Right ventricle myocardium inferior (tissue), 1 donor: ENCODE results near the gene BRIP1. TPM values are rescaled to one million over a fixed set of nuclear protein-coding genes. Genes with fewer than 3 reads are reported as not detected.

ENCODE experiments used
- ATAC-seq: fragments of 200-7000 bp; cut with Tn5 transposase; one replicate; pipeline ENCODE4 v1.9.1; 2020; ENCODE audit warnings: mild to moderate bottlenecking, moderate library complexity
- DNase-seq: peaks from one replicate; pipeline ENCODE4 v3.0.0; 2021; ENCODE audit errors: missing footprints
- intact Hi-C: fragments of 100-400 bp; cut with DNase I; formaldehyde crosslinking; loops from one replicate; pipeline ENCODE4 v1.11.0; 2022
- total RNA-seq: library from RNA; stranded (reverse); fragmentation: NEBNext Ultra II Directional; extraction: Animal tissue kit (Norgen Biotek cat#: 25700); gene quantifications from one replicate; pipeline ENCODE4 v1.2.1, GENCODE V29; 2021
- donor health status: DM: no; HTN: yes; CAD: no; lungs with severe emphysema.

The BRIP1 gene
- total RNA-seq, 1 donor from 2014 or later: 0.24 TPM

GRCh38 chr17:61815863-61816503, 47.3 kb downstream of the BRIP1 start:
- intact Hi-C loops: no loop called here
- ATAC-seq (no peak), DNase-seq (no peak)

- no peak for ATAC-seq
- intact Hi-C loops: no loop called here
Observed at GRCh38 chr17:61814485-61814884, 48.8 kb downstream of the BRIP1 start.

GRCh38 chr17:61813211-61813610, 50.1 kb downstream of the BRIP1 start:
- DNase-seq (no peak), ATAC-seq (no peak)
- intact Hi-C loops: no loop called here

More at GRCh38 chr17:61814485-61814884, 48.8 kb downstream of the BRIP1 start:
- no peak for DNase-seq

- DNase-seq (no peak), ATAC-seq (no peak)
- intact Hi-C loops: no loop called here
Observed at GRCh38 chr17:61812747-61813146, 50.6 kb downstream of the BRIP1 start.

GRCh38 chr17:61809816-61810392, 53.4 kb downstream of the BRIP1 start:
- no peak for ATAC-seq
- DNase-seq: no peak
- intact Hi-C loops: no loop called here

- intact Hi-C loops: no loop called here
- no peak for DNase-seq
- ATAC-seq: no peak
Observed at GRCh38 chr17:61808442-61808841, 54.9 kb downstream of the BRIP1 start.

GRCh38 chr17:61806936-61807335, 56.4 kb downstream of the BRIP1 start:
- intact Hi-C loops: no loop called here
- ATAC-seq (no peak), DNase-seq (no peak)

GRCh38 chr17:61806081-61806828, 57.1 kb downstream of the BRIP1 start:
- no peak for DNase-seq
- intact Hi-C loops: no loop called here
- no peak for ATAC-seq

- DNase-seq (no peak), ATAC-seq (no peak)
- intact Hi-C loops: no loop called here
Observed at GRCh38 chr17:61805399-61805798, 57.9 kb downstream of the BRIP1 start.

GRCh38 chr17:61803796-61804195, 59.5 kb downstream of the BRIP1 start:
- no peak for DNase-seq
- intact Hi-C loops: no loop called here
- no peak for ATAC-seq

- intact Hi-C loops: no loop called here
- DNase-seq (no peak), ATAC-seq (no peak)
Observed at GRCh38 chr17:61803216-61803615, 60.1 kb downstream of the BRIP1 start.

- DNase-seq (no peak), ATAC-seq (no peak)
- intact Hi-C loops: no loop called here
Observed at GRCh38 chr17:61799812-61800484, 63.4 kb downstream of the BRIP1 start.

GRCh38 chr17:61797283-61797682, 66.0 kb downstream of the BRIP1 start:
- DNase-seq (no peak), ATAC-seq (no peak)
- intact Hi-C loops: no loop called here

- intact Hi-C loops: no loop called here
- ATAC-seq (no peak), DNase-seq (no peak)
Observed at GRCh38 chr17:61795546-61795945, 67.8 kb downstream of the BRIP1 start.

GRCh38 chr17:61794792-61795191, 68.5 kb downstream of the BRIP1 start:
- ATAC-seq (no peak), DNase-seq (no peak)
- intact Hi-C loops: no loop called here

GRCh38 chr17:61794242-61794641, 69.1 kb downstream of the BRIP1 start:
- no peak for ATAC-seq
- intact Hi-C loops: no loop called here
- no peak for DNase-seq

- no peak for DNase-seq
- intact Hi-C loops: no loop called here
- no peak for ATAC-seq
Observed at GRCh38 chr17:61793565-61793964, 69.8 kb downstream of the BRIP1 start.

GRCh38 chr17:61789872-61790271, 73.5 kb downstream of the BRIP1 start:
- no peak for DNase-seq
- no peak for ATAC-seq
- intact Hi-C loops: no loop called here

- no peak for ATAC-seq
- no peak for DNase-seq
- intact Hi-C loops: no loop called here
Observed at GRCh38 chr17:61786088-61786487, 77.2 kb downstream of the BRIP1 start.

- DNase-seq (no peak), ATAC-seq (no peak)
- intact Hi-C loops: no loop called here
Observed at GRCh38 chr17:61784510-61784909, 78.8 kb downstream of the BRIP1 start.
